CD4-positive, alpha-beta T cell (primary cell): ENCODE data around the gene GBA2. TPM values are rescaled to one million over a fixed set of nuclear protein-coding genes. Genes with fewer than 3 reads are reported as not detected.

Source experiments
- ATAC-seq: fragments of 200-7000 bp; cut with Tn5 transposase; one replicate; pipeline ENCODE4 v1.10.0; 2022; ENCODE audit warnings: mild to moderate bottlenecking; ENCODE audit not compliant: poor library complexity
- CTCF ChIA-PET: fragments of 350-600 bp; sonication (Branson Sonifier 250); formaldehyde crosslinking; loops from one replicate; lab custom pipeline; 2021; ENCODE audit warnings: antibody characterized with exemption, inconsistent platforms; lab: Charles Lee
- POLR2A ChIA-PET: fragments of 350-600 bp; sonication (Branson Sonifier 250); formaldehyde crosslinking; loops from one replicate; lab custom pipeline; 2021; ENCODE audit warnings: antibody characterized with exemption, inconsistent platforms; lab: Charles Lee
- DNase-seq, 14 experiments: peaks; one replicate each; pipeline ENCODE4 v3.0.0-alpha.2; 2013 to 2020; ENCODE audit warnings: mixed read lengths in 2 of 14
- H3K27ac ChIP-seq, 2 donors: one replicate each; pipeline versions ENCODE4 v1.5.1 to v1.7.0; 2013; ENCODE audit warnings: low read length in 2 of 2, low read depth in 1 of 2, mild to moderate bottlenecking in 1 of 2
- H3K27me3 ChIP-seq, 2 experiments: 1 replicate in 1 of 2; 2 replicates in 1 of 2; pipeline versions ENCODE4 v1.6.1 to v1.7.0; 2013; ENCODE audit warnings: low read length in 2 of 2, control low read depth in 1 of 2, mild to moderate bottlenecking in 1 of 2, moderate library complexity in 1 of 2; ENCODE audit not compliant: insufficient read depth in 2 of 2, control insufficient read depth in 1 of 2
- H3K36me3 ChIP-seq: one replicate; pipeline ENCODE4 v1.6.1; 2013; ENCODE audit warnings: low read length, control low read depth; ENCODE audit not compliant: insufficient read depth
- H3K4me1 ChIP-seq: one replicate; pipeline ENCODE4 v1.6.1; 2013; ENCODE audit warnings: low read length, control low read depth; ENCODE audit not compliant: insufficient read depth
- H3K4me3 ChIP-seq: one replicate; pipeline ENCODE4 v1.5.1; 2013; ENCODE audit warnings: mild to moderate bottlenecking, low read length, moderate library complexity
- H3K9me3 ChIP-seq, 2 experiments: 1 replicate in 1 of 2; 2 replicates in 1 of 2; pipeline versions ENCODE4 v1.6.1 to v1.7.0; 2013; ENCODE audit warnings: low read length in 2 of 2, mild to moderate bottlenecking in 2 of 2, control low read depth in 1 of 2, moderate library complexity in 1 of 2; ENCODE audit not compliant: control insufficient read depth in 1 of 2, insufficient read depth in 1 of 2
- H3K27ac Mint-ChIP-seq: one replicate; pipeline ENCODE4 v1.8.0; 2020; ENCODE audit warnings: mixed read lengths
- H3K27me3 Mint-ChIP-seq: one replicate; pipeline ENCODE4 v1.8.0; 2021; ENCODE audit warnings: mixed read lengths
- H3K36me3 Mint-ChIP-seq: one replicate; pipeline ENCODE4 v1.8.0; 2021; ENCODE audit warnings: low read depth, mixed read lengths
- H3K4me1 Mint-ChIP-seq: one replicate; pipeline ENCODE4 v1.8.0; 2021; ENCODE audit warnings: low read depth, mixed read lengths
- H3K4me3 Mint-ChIP-seq: one replicate; pipeline ENCODE4 v1.8.0; 2020; ENCODE audit warnings: mild to moderate bottlenecking, mixed read lengths
- H3K9me3 Mint-ChIP-seq: one replicate; pipeline ENCODE4 v1.8.0; 2020; ENCODE audit warnings: mixed read lengths
- intact Hi-C, 2 experiments: fragments of 100-400 bp; cut with DNase I in 1 of 2; cut with micrococcal nuclease in 1 of 2; formaldehyde crosslinking; loops; one replicate each; pipeline versions ENCODE4 v1.15.1 to v1.9.0; 2023 to 2025; cut with DNase I, micrococcal nuclease
- microRNA-seq: library from miRNA; unstranded; fragments of <30 nt; microRNA quantifications from one replicate; pipeline ENCODE4 v1.2.0, GENCODE V29; 2021; ENCODE audit warnings: borderline microRNAs expressed, borderline replicate concordance
- total RNA-seq, 174 experiments: library from RNA in 2 of 174; stranded (reverse) in 2 of 174; gene quantifications; one replicate each; pipeline ENCODE4 v1.2.3 and lab custom pipeline; 2021 to 2026
- TF ChIP-seq, protein P1 (sequence below): fragments of 200-600 bp; IDR thresholded peaks from one replicate; pipeline ENCODE4 v1.8.0; 2022; ENCODE audit warnings: antibody characterized with exemption, mild to moderate bottlenecking

Gene GBA2
- total RNA-seq, 2 experiments from 2014 or later: 17.3 to 18.6 TPM

DNA sequence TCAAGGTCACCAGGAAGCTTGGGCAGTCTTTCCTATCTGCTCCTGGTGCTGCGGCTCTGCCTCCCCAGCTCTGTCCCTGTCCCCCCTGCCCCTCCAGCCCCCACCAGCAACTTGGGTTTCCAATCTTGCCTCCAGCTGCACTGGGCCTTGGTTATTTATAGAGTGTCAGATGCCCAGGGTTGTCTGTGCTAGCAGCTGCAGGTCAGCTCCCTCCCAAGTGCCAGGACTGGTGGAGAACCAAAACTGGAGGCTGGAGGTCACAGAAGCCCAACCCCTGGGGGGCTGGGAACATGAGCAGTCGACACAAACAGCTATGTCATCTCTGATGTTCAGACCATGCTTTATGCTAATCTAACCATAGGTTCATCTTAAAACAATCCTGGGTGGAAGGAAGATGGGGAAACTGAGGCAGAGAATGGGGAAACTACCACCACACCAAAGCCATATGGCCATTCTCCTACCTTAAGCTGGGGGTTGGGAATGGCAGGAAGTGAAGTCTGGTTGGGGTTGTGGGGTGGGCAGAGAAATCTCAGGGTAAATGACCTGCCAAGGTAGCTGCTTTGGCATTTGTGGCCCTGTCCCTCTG, 61.0 kb downstream of the GBA2 start:
- Histone ChIP-seq H3K27me3 (no peaks in the 10 kb centered on the region), H3K9me3 (no peaks in the 10 kb centered on the region), H3K4me1 (peaks cover 26% of the 10 kb centered on the region), H3K36me3 (no peaks in the 10 kb centered on the region), H3K27ac (no peak overlapping the region), H3K4me3 (no peak overlapping the region)
- DNase-seq (no peak), ATAC-seq (no peak)
- CTCF ChIA-PET: interaction anchor here (0.7 to 1.8 kb wide), 4 partner anchors 9 to 77 kb away, joined by 3 to 14 read pairs (median 4); partner anchors contain the start of genes CCDC107 and RMRP
- TF ChIP-seq, protein P1, sequence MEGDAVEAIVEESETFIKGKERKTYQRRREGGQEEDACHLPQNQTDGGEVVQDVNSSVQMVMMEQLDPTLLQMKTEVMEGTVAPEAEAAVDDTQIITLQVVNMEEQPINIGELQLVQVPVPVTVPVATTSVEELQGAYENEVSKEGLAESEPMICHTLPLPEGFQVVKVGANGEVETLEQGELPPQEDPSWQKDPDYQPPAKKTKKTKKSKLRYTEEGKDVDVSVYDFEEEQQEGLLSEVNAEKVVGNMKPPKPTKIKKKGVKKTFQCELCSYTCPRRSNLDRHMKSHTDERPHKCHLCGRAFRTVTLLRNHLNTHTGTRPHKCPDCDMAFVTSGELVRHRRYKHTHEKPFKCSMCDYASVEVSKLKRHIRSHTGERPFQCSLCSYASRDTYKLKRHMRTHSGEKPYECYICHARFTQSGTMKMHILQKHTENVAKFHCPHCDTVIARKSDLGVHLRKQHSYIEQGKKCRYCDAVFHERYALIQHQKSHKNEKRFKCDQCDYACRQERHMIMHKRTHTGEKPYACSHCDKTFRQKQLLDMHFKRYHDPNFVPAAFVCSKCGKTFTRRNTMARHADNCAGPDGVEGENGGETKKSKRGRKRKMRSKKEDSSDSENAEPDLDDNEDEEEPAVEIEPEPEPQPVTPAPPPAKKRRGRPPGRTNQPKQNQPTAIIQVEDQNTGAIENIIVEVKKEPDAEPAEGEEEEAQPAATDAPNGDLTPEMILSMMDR: no peak
- POLR2A ChIA-PET: interaction anchor here (1.3 kb wide), 1 partner anchor 39 kb away, joined by 3 read pairs; no protein-coding TSS in a partner anchor
- Mint-ChIP-seq H3K27ac (no peak overlapping the region), H3K4me1 (peaks cover 28% of the 10 kb centered on the region), H3K9me3 (no peaks in the 10 kb centered on the region), H3K36me3 (no peaks in the 10 kb centered on the region), H3K27me3 (no peaks in the 10 kb centered on the region), H3K4me3 (peak overlapping the region; percentile 82)
- intact Hi-C loops: no loop called here

DNA sequence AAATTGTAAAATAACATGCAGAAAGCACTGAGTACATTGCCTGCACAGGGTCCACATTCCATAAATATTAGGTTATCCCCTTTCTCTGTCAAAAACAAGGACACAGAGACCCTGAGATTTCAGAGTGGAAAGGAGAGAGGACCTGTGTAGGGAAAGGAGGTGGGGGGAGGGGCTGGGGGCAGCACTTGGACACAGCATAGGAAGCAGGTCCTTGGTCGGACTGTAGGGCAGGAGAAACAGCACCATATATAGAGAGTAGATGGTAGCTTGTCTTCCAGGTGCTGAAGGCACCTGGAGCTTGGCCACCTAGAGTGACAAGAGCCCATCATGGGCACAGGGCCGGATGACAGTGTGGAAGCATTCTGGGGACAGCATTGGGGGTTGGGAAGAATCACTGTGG, 61.7 kb downstream of the GBA2 start:
- Histone ChIP-seq H3K4me3 (no peak overlapping the region), H3K4me1 (peaks cover 26% of the 10 kb centered on the region), H3K36me3 (no peaks in the 10 kb centered on the region), H3K9me3 (no peaks in the 10 kb centered on the region), H3K27me3 (no peaks in the 10 kb centered on the region), H3K27ac (no peak overlapping the region)
- H3K27me3 Mint-ChIP-seq: no peaks in the 10 kb centered on the region
- intact Hi-C loops: no loop called here
- H3K4me1 Mint-ChIP-seq: peaks cover 28% of the 10 kb centered on the region
- TF ChIP-seq, protein P1: no peak
- no peak overlapping the region for H3K27ac Mint-ChIP-seq
- no peaks in the 10 kb centered on the region for H3K36me3 Mint-ChIP-seq
- H3K9me3 Mint-ChIP-seq: no peaks in the 10 kb centered on the region
- ATAC-seq (no peak), DNase-seq (no peak)
- ChIA-PET CTCF (interaction anchor here (0.8 to 1.8 kb wide), 2 partner anchors 10 to 76 kb away, joined by 3 to 14 read pairs; no protein-coding TSS in a partner anchor), POLR2A (interaction anchor here (1.3 kb wide), 1 partner anchor 38 kb away, joined by 3 read pairs; no protein-coding TSS in a partner anchor)
- peak overlapping the region; percentile 72 for H3K4me3 Mint-ChIP-seq

Small RNA genes lying within 50 kb of the gene (microRNA-seq; reads per million reads assigned to microRNA genes)
- gene MIR6852 (not detected), gene MIR6853 (not detected)

Other genes with a start within 250 kb of the GBA2 start
- 10 to 100 TPM; 18.5 to 18.6 TPM for gene TESK1, start 144.0 kb downstream of the GBA2 start, total RNA-seq
- 1 to 10 TPM; 2.3 to 3.6 TPM for gene CD72, start 130.8 kb downstream of the GBA2 start, total RNA-seq
- 10 to 100 TPM; 18.4 to 19.2 TPM for gene SIT1, start 98.3 kb downstream of the GBA2 start, total RNA-seq
- gene RMRP, start 91.2 kb downstream of the GBA2 start, total RNA-seq: over 10,000 TPM; 14,857 to 24,615 TPM
- gene CCDC107, start 90.9 kb downstream of the GBA2 start, total RNA-seq: 10 to 100 TPM; 10.2 TPM
- under 1 TPM; 0.08 to 0.17 TPM for gene ARHGEF39, start 84.0 kb downstream of the GBA2 start, total RNA-seq
- not detected for gene CA9, start 75.3 kb downstream of the GBA2 start, total RNA-seq
- gene TPM2, start 59.3 kb downstream of the GBA2 start, total RNA-seq: 10 to 100 TPM; 63.1 to 63.5 TPM
- 100 to 1,000 TPM; 149 to 151 TPM for gene TLN1, start 17.0 kb downstream of the GBA2 start, total RNA-seq
- gene CREB3, start 16.6 kb downstream of the GBA2 start, total RNA-seq: 10 to 100 TPM; 13.7 to 15.4 TPM
- 10 to 100 TPM; 12.6 to 13.1 TPM for gene RGP1, start 59 bp upstream of the GBA2 start, total RNA-seq
- not detected for gene MSMP, start 5.0 kb upstream of the GBA2 start, total RNA-seq
- 1 to 10 TPM; 1.2 to 4.2 TPM for gene NPR2, start 42.4 kb upstream of the GBA2 start, total RNA-seq
- 1 to 10 TPM in 1 of 2 experiments, under 1 TPM in 1; 0.81 to 1.3 TPM for gene SPAG8, start 63.0 kb upstream of the GBA2 start, total RNA-seq
- 10 to 100 TPM; 10.9 to 12.6 TPM for gene HINT2, start 65.8 kb upstream of the GBA2 start, total RNA-seq
- gene FAM221B, start 79.5 kb upstream of the GBA2 start, total RNA-seq: not detected
- 1 to 10 TPM; 8.9 to 9.6 TPM for gene TMEM8B, start 80.0 kb upstream of the GBA2 start, total RNA-seq
- gene OR13J1, start 121.2 kb upstream of the GBA2 start, total RNA-seq: not detected
- gene HRCT1, start 157.0 kb upstream of the GBA2 start, total RNA-seq: not detected
- gene SPAAR, start 160.3 kb upstream of the GBA2 start, total RNA-seq: not detected
- gene OR2S2, start 208.9 kb upstream of the GBA2 start, total RNA-seq: not detected